Ascending aorta (tissue), 2 donors: ENCODE results near the gene METAP1D. TPM values are rescaled to one million over a fixed set of nuclear protein-coding genes. Genes with fewer than 3 reads are reported as not detected.

Source experiments
- DNase-seq, 2 donors: peaks; one replicate each; pipeline ENCODE4 v3.0.0-alpha.2; 2019; ENCODE audit warnings: low spot score in 2 of 2
- H3K27ac ChIP-seq, 2 donors: fragments of 200-600 bp; sonication (generic); one replicate each; pipeline ENCODE4 v1.5.1; 2016 to 2017; ENCODE audit warnings: mild to moderate bottlenecking in 1 of 2
- H3K27me3 ChIP-seq: fragments of 200-600 bp; sonication (generic); one replicate; pipeline ENCODE4 v1.5.1; 2017
- H3K36me3 ChIP-seq, 2 donors: fragments of 200-600 bp; sonication (generic); one replicate each; pipeline ENCODE4 v1.5.1; 2016
- H3K4me1 ChIP-seq, 2 donors: fragments of 200-600 bp; sonication (generic); one replicate each; pipeline ENCODE4 v1.5.1; 2016 to 2017; ENCODE audit warnings: mild to moderate bottlenecking in 1 of 2
- H3K4me3 ChIP-seq, 2 donors: fragments of 200-600 bp; sonication (generic); one replicate each; pipeline ENCODE4 v1.5.1; 2016 to 2017; ENCODE audit warnings: mild to moderate bottlenecking in 1 of 2
- H3K9me3 ChIP-seq, 2 donors: fragments of 200-600 bp; sonication (generic); one replicate each; pipeline ENCODE4 v1.5.1; 2016
- CTCF ChIP-seq, 3 experiments: fragments of 200-600 bp in 2 of 3; fragments of 450-650 bp in 1 of 3; sonication (generic) in 2 of 3; IDR thresholded peaks; one replicate each; pipeline ENCODE4 v1.5.1; 2016 to 2019; ENCODE audit warnings: antibody characterized with exemption in 3 of 3, mild to moderate bottlenecking in 1 of 3, moderate library complexity in 1 of 3
- intact Hi-C: fragments of 100-400 bp; cut with DNase I; formaldehyde crosslinking; loops from one replicate; pipeline ENCODE4 v1.15.1; 2023
- total RNA-seq: library from RNA; depleted of rRNA; stranded (reverse); fragments of >200 nt; gene quantifications from one replicate; pipeline ENCODE4 v1.1.0, GENCODE V29; 2016

The METAP1D gene
- total RNA-seq, 1 donor from 2014 or later: not detected

GRCh38 chr2:172098650-172099471 lies 99.1 kb downstream of the METAP1D start:
- intact Hi-C loops: loop anchor here (5.0 to 10.0 kb wide), 5 partner anchors 177 to 1174 kb away; partner anchors contain the start of genes DCAF17, DYNC1I2, GORASP2 and HAT1
- Histone ChIP-seq H3K9me3 (no peaks in the 10 kb centered on the region), H3K27me3 (peaks cover 79% of the 10 kb centered on the region), H3K36me3 (no peaks in the 10 kb centered on the region), H3K4me1 (peaks cover 31 to 65% of the 10 kb centered on the region in 2 donors), H3K4me3 (peak overlapping the region; percentile 57 to 59), H3K27ac (no peak overlapping the region)
- TF ChIP-seq CTCF (IDR thresholded peaks at IDR 0.05): no peak
- no peak for DNase-seq

GRCh38 chr2:172099472-172100079 lies 99.8 kb downstream of the METAP1D start:
- H3K4me3 ChIP-seq: peak overlapping the region; percentile 57 to 59
- H3K27ac ChIP-seq: no peak overlapping the region

GRCh38 chr2:172100080-172100934 lies 100.6 kb downstream of the METAP1D start:
- TF ChIP-seq CTCF (IDR thresholded peaks at IDR 0.05): no peak
- Histone ChIP-seq H3K9me3 (no peaks in the 10 kb centered on the region), H3K4me1 (peaks cover 20 to 52% of the 10 kb centered on the region in 2 donors), H3K27ac (no peak overlapping the region), H3K36me3 (no peaks in the 10 kb centered on the region), H3K27me3 (peaks cover 73% of the 10 kb centered on the region), H3K4me3 (peak overlapping the region in 1 of 2 donors; percentile 57)
- intact Hi-C loops: no loop called here
- DNase-seq: no peak

More at GRCh38 chr2:172099472-172100079, 99.8 kb downstream of the METAP1D start:
- H3K27me3 ChIP-seq: peaks cover 79% of the 10 kb centered on the region
- H3K4me1 ChIP-seq: peaks cover 27 to 60% of the 10 kb centered on the region in 2 donors
- H3K36me3 ChIP-seq: no peaks in the 10 kb centered on the region
- intact Hi-C loops: loop anchor here (5.0 to 10.0 kb wide), 5 partner anchors 177 to 1175 kb away; partner anchors contain the start of genes DCAF17, DYNC1I2, GORASP2 and HAT1
- no peak for DNase-seq
- no peaks in the 10 kb centered on the region for H3K9me3 ChIP-seq
- TF ChIP-seq CTCF (IDR thresholded peaks at IDR 0.05): no peak

- DNase-seq: no peak
- no peak for TF ChIP-seq CTCF (IDR thresholded peaks at IDR 0.05)
- intact Hi-C loops: no loop called here
- Histone ChIP-seq H3K27ac (no peak overlapping the region), H3K9me3 (no peaks in the 10 kb centered on the region), H3K4me1 (peaks cover 17 to 44% of the 10 kb centered on the region in 2 donors), H3K27me3 (peaks cover 72% of the 10 kb centered on the region), H3K36me3 (no peaks in the 10 kb centered on the region), H3K4me3 (peak overlapping the region in 1 of 2 donors; percentile 67)
Measured at GRCh38 chr2:172100935-172101820, 101.4 kb downstream of the METAP1D start.
